KOPT-K1 (cell line): Measurements from ENCODE around the gene OPN1SW.

Experiments
- H3K27ac ChIP-seq: fragments of 200-600 bp; sonication (generic); 2 replicates; pipeline ENCODE4 v1.5.1; 2016; ENCODE audit warnings: antibody characterized with exemption, mild to moderate bottlenecking, low read depth, low read length; ENCODE audit not compliant: poor library complexity, severe bottlenecking
- H3K36me3 ChIP-seq: fragments of 200-600 bp; sonication (generic); 2 replicates; pipeline ENCODE4 v1.5.1; 2017; ENCODE audit warnings: antibody characterized with exemption, mild to moderate bottlenecking, low read length, moderate library complexity; ENCODE audit not compliant: insufficient read depth
- H3K9me3 ChIP-seq: fragments of 200-600 bp; sonication (generic); 2 replicates; pipeline ENCODE4 v1.5.1; 2017; ENCODE audit warnings: antibody characterized with exemption, low read length, mild to moderate bottlenecking; ENCODE audit not compliant: insufficient read depth, poor library complexity, severe bottlenecking

Gene OPN1SW

GRCh38 chr7:128775744-128776474 is at the start of gene OPN1SW:
TSS of gene OPN1SW (minus strand) at chr7:128775794. CDS start at chr7:128775781, 13 bp downstream.
- Histone ChIP-seq H3K36me3 (peaks cover 46% of the 10 kb centered on the region), H3K27ac (no peak within 1 kb of the TSS), H3K9me3 (peaks cover 15% of the 10 kb centered on the region)

GRCh38 chr7:128821724-128822123 is 46.1 kb upstream of the OPN1SW start:
- Histone ChIP-seq H3K27ac (no peak overlapping the region), H3K36me3 (no peaks in the 10 kb centered on the region), H3K9me3 (no peaks in the 10 kb centered on the region)

- no peak overlapping the region for H3K27ac ChIP-seq
- H3K9me3 ChIP-seq = no peaks in the 10 kb centered on the region
- no peaks in the 10 kb centered on the region for H3K36me3 ChIP-seq
Measured at GRCh38 chr7:128818694-128819093, 43.1 kb upstream of the OPN1SW start.

- Histone ChIP-seq H3K9me3 (no peaks in the 10 kb centered on the region), H3K36me3 (peaks cover 16% of the 10 kb centered on the region; the same call in 1 of the 2 replicates), H3K27ac (no peak overlapping the region)
Measured at GRCh38 chr7:128815289-128815942, 39.8 kb upstream of the OPN1SW start.

GRCh38 chr7:128814499-128814898 is 38.9 kb upstream of the OPN1SW start:
- no peaks in the 10 kb centered on the region for H3K9me3 ChIP-seq
- peaks cover 25% of the 10 kb centered on the region for H3K36me3 ChIP-seq
- H3K27ac ChIP-seq = no peak overlapping the region

- no peaks in the 10 kb centered on the region for H3K9me3 ChIP-seq
- no peak overlapping the region for H3K27ac ChIP-seq
- peaks cover 41% of the 10 kb centered on the region for H3K36me3 ChIP-seq
Measured at GRCh38 chr7:128812514-128813168, 37.0 kb upstream of the OPN1SW start.

GRCh38 chr7:128811631-128812430 is 36.2 kb upstream of the OPN1SW start:
- Histone ChIP-seq H3K27ac (no peak overlapping the region), H3K36me3 (peaks cover 48% of the 10 kb centered on the region), H3K9me3 (no peaks in the 10 kb centered on the region)

GRCh38 chr7:128810997-128811396 is 35.4 kb upstream of the OPN1SW start:
- Histone ChIP-seq H3K36me3 (peaks cover 57% of the 10 kb centered on the region), H3K9me3 (no peaks in the 10 kb centered on the region), H3K27ac (no peak overlapping the region)

- Histone ChIP-seq H3K27ac (no peak overlapping the region), H3K9me3 (no peaks in the 10 kb centered on the region), H3K36me3 (peaks cover 62% of the 10 kb centered on the region)
Measured at GRCh38 chr7:128810473-128810872, 34.9 kb upstream of the OPN1SW start.

- peaks cover 73% of the 10 kb centered on the region for H3K36me3 ChIP-seq
- H3K27ac ChIP-seq = no peak overlapping the region
- H3K9me3 ChIP-seq = no peaks in the 10 kb centered on the region
Measured at GRCh38 chr7:128809363-128809762, 33.8 kb upstream of the OPN1SW start.

GRCh38 chr7:128807191-128807590 is 31.6 kb upstream of the OPN1SW start:
- Histone ChIP-seq H3K27ac (no peak overlapping the region), H3K36me3 (peaks cover 90% of the 10 kb centered on the region), H3K9me3 (no peaks in the 10 kb centered on the region)

GRCh38 chr7:128805225-128805624 is 29.6 kb upstream of the OPN1SW start:
- Histone ChIP-seq H3K36me3 (peaks cover 85% of the 10 kb centered on the region), H3K27ac (no peak overlapping the region), H3K9me3 (no peaks in the 10 kb centered on the region)

GRCh38 chr7:128804484-128804883 is 28.9 kb upstream of the OPN1SW start:
- Histone ChIP-seq H3K9me3 (no peaks in the 10 kb centered on the region), H3K36me3 (peaks cover 78% of the 10 kb centered on the region; the same call in 1 of the 2 replicates), H3K27ac (no peak overlapping the region)

- H3K9me3 ChIP-seq = no peaks in the 10 kb centered on the region
- H3K36me3 ChIP-seq = peaks cover 60% of the 10 kb centered on the region; the same call in 1 of the 2 replicates
- H3K27ac ChIP-seq = no peak overlapping the region
Measured at GRCh38 chr7:128801667-128802418, 26.2 kb upstream of the OPN1SW start.
